Activated naive CD4-positive, alpha-beta T cell treated with anti-CD3 and anti-CD28 coated beads, Interleukin-2, amount 50 U/mL, for 24 hours (primary cell): ENCODE results near the gene ARL6.

Source experiments
- H3K27ac Mint-ChIP-seq: one replicate; pipeline ENCODE4 v1.8.0; 2021; ENCODE audit warnings: mild to moderate bottlenecking, mixed read lengths
- H3K27me3 Mint-ChIP-seq: one replicate; pipeline ENCODE4 v1.8.0; 2021; ENCODE audit warnings: mixed read lengths
- H3K36me3 Mint-ChIP-seq: one replicate; pipeline ENCODE4 v1.8.0; 2021; ENCODE audit warnings: mixed read lengths
- H3K4me1 Mint-ChIP-seq: one replicate; pipeline ENCODE4 v1.8.0; 2021; ENCODE audit warnings: mixed read lengths
- H3K4me3 Mint-ChIP-seq: one replicate; pipeline ENCODE4 v1.8.0; 2021; ENCODE audit warnings: mild to moderate bottlenecking, mixed read lengths
- H3K9me3 Mint-ChIP-seq: one replicate; pipeline ENCODE4 v1.8.0; 2021; ENCODE audit warnings: mixed read lengths

Gene ARL6, protein sequence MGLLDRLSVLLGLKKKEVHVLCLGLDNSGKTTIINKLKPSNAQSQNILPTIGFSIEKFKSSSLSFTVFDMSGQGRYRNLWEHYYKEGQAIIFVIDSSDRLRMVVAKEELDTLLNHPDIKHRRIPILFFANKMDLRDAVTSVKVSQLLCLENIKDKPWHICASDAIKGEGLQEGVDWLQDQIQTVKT

DNA sequence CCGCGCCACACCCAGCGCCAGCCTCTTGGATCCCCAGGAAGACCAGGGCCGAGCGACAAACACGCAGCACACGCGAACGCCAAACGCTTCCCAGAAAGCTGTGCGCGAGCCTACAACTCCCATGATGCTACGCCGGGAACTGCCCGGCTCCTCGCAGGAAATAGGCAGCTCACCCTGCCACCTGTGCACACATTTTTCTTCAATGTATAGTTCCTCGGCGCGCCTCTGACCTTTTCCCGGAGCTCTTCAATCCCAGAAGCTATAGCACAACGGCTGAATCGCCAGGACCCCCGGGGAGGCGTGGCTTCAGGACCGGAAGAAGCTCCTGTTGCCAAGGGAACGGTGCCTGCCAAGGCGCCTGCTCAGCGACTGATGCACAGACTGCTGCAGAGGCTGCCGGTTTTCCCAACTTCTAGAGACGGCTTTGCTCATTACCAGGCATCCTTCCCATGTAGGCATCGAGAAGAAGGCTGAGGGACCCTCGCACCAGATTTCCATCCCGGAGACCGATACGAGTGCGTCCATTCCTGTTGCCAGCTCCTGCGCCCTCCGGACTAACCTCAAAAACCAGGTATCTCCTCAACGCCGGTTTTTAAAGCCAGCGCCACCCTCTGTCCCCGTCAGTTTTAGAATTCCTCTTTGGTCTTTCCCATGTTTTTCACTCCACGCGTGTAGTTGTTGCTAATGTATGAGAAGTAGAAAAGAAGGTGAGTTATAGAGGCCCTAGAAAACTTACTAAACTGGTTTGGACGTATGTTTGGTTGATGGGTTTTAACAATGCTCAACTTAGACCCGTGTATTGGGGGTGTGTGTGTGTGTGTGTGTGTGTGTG is at the start of gene ARL6:
ARL6 (plus strand) TSS at position 352 of the 832 bp plus-strand sequence. CDS start 3,350 bp downstream, outside the sequence.
- H3K27me3 Mint-ChIP-seq: no peaks in the 10 kb centered on the region
- H3K4me3 Mint-ChIP-seq: peak within 1 kb of the TSS; percentile 99
- H3K4me1 Mint-ChIP-seq: peaks cover 27% of the 10 kb centered on the region
- no peaks in the 10 kb centered on the region for H3K9me3 Mint-ChIP-seq
- H3K36me3 Mint-ChIP-seq: peaks cover 4% of the 10 kb centered on the region
- peak within 1 kb of the TSS; percentile 95 for H3K27ac Mint-ChIP-seq

DNA sequence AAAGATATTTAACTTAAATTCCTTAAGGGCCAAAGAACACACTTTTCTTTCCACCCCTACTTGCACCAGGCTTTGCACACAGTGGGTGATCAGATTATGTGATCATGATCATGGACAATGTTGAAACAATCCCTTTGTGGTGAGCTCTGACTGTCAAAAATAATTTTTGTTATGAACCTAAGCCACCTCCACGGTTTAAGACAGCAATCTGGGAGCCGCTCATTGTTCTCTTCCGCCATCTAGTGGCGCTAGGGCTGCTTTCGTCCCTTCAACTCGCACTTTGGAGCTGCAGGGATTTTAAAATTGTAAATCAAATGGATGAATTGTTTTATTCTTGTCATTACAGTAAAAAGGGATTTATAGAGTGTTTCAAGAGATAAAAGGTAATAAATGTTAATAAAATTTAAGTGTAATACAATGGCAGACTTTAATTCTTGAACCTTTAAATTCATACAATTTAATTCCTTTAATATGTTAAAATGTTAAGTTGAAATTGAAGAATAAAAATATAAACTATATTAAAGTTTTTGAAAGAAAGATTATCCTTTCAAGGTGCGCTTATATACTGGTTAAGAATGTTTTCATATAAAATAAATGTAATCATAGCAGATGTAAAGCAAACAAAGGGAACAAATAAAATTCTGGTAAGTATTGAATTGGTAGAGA is 45.3 kb upstream of the ARL6 start:
- no peaks in the 10 kb centered on the region for H3K9me3 Mint-ChIP-seq
- no peaks in the 10 kb centered on the region for H3K36me3 Mint-ChIP-seq
- H3K27ac Mint-ChIP-seq: no peak overlapping the region
- peaks cover 3% of the 10 kb centered on the region for H3K27me3 Mint-ChIP-seq
- H3K4me1 Mint-ChIP-seq: no peaks in the 10 kb centered on the region
- no peak overlapping the region for H3K4me3 Mint-ChIP-seq

DNA sequence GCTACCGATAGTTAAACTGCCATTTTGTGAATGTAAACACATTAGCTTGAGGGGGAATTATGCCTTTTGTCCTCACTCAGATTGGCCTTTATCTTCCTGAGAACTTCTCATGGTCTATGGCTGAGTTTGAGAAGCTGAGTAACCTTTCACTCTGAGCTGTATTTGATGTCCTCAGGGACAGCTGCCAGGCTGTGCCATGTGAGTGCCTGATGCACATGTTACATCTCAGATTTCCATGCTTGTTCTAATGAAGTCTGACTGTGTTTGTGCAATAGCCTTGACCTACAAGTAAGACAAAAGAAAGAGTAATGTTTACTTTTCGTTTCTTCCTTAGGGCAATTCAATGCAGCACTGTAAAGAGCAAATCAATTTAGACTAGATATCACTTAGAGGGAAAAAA is 44.1 kb upstream of the ARL6 start:
- H3K36me3 Mint-ChIP-seq: no peaks in the 10 kb centered on the region
- H3K4me3 Mint-ChIP-seq: no peak overlapping the region
- H3K4me1 Mint-ChIP-seq: no peaks in the 10 kb centered on the region
- H3K9me3 Mint-ChIP-seq: no peaks in the 10 kb centered on the region
- H3K27me3 Mint-ChIP-seq: peaks cover 3% of the 10 kb centered on the region
- H3K27ac Mint-ChIP-seq: no peak overlapping the region

DNA sequence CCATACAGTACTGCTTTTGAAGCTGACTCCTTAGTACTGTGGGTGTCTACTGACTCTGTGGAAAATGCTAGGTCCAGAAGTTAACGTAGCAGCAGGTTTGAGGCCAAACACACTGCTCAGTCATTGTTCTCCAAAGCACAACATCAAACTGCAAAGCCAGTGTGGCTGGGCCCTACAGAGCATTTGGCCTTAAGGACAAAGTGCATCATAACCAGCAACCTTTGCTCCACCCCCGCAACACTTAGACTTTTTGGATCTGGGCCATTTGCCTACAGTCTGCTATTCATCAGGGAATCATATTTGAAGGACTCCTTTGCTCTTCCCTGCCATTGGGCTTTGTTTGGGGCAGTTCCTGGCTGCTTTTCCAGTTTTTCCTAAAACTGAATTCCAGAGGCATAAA is 43.1 kb upstream of the ARL6 start:
- Mint-ChIP-seq H3K27ac (no peak overlapping the region), H3K9me3 (no peaks in the 10 kb centered on the region), H3K4me1 (no peaks in the 10 kb centered on the region), H3K27me3 (no peaks in the 10 kb centered on the region), H3K36me3 (no peaks in the 10 kb centered on the region), H3K4me3 (no peak overlapping the region)

DNA sequence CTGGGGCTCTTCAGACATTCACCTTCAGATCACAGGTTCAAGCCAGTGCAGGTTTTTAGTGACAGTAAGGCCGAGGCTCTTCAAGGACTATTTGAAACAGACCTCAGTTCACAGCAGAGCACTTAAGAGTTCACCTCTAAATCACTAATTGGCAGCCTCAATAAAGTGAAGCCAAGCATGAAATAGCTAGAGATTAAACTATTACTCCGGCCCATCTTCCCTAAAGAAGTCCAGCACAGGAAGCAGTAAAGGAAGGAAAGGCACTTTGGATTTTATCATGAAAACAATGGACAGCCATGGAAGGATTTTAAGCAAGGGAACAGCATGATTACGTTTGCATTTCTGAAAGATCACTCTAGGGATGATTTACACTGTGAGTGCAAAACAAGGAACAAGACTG is 27.6 kb upstream of the ARL6 start:
- no peaks in the 10 kb centered on the region for H3K9me3 Mint-ChIP-seq

DNA sequence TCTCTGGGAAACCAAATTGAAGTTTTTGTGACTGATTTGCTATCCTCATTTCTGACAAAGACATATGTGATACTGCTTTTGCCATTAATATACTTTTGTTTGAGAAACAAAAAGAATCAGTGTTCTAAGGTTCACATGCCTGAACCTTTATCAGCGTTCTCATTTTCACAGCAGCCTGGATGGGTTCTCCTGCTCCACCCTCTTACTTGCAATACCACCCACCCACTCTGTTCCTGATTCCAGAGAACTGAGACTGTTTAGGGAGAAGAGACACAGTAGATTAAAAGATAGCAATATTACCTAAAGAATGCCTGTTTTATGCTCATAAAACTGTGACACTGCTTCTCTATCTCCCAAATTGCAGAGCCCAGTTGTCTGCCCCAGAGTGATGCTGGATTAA is 25.8 kb upstream of the ARL6 start:
- no peak overlapping the region for H3K4me3 Mint-ChIP-seq
- peaks cover 7% of the 10 kb centered on the region for H3K27me3 Mint-ChIP-seq
- H3K36me3 Mint-ChIP-seq: no peaks in the 10 kb centered on the region
- H3K27ac Mint-ChIP-seq: no peak overlapping the region
- H3K9me3 Mint-ChIP-seq: no peaks in the 10 kb centered on the region
- H3K4me1 Mint-ChIP-seq: no peaks in the 10 kb centered on the region

More for the DNA sequence above, 27.6 kb upstream of the ARL6 start:
- Mint-ChIP-seq H3K27ac (no peak overlapping the region), H3K27me3 (peaks cover 7% of the 10 kb centered on the region), H3K4me3 (no peak overlapping the region), H3K36me3 (no peaks in the 10 kb centered on the region), H3K4me1 (no peaks in the 10 kb centered on the region)

DNA sequence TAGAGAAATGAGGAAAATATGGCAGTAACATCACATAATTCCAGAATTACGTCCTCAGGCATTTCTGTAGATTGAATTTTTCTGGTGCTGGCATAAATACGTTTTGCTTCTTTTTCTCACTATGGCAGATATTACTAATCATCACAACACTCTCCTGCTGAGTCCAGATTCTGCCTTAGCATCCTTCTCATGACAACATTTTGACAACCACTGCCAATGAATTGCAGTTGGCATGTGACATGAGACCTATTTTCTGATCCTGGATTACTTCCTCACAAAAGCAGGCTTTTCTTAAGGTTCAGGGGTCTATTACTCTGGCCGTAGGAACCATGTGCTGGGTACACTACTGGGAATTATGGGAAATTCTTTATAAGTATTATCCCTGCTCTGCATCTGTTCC is 22.5 kb upstream of the ARL6 start:
- Mint-ChIP-seq H3K4me3 (no peak overlapping the region), H3K27me3 (peaks cover 8% of the 10 kb centered on the region), H3K36me3 (no peaks in the 10 kb centered on the region), H3K27ac (no peak overlapping the region), H3K9me3 (no peaks in the 10 kb centered on the region), H3K4me1 (no peaks in the 10 kb centered on the region)

DNA sequence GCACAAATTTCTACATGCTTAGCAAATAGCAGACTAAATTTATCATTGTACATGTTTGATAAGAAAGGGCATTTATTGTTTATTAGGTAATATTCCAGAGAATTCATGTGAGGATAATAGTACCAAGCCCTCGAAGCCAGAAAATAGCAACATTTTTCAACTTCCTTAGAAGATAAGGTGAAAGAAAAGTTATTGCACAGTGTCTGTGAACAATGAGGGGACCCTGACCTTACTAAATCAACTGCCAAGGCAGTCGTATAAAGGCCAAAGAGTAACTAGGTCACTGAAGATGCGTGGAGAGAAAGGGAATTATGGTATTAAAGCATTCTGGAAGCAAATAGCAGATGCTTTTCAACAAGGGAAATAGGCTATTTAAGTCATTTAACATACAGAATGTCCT is 20.3 kb upstream of the ARL6 start:
- no peak overlapping the region for H3K27ac Mint-ChIP-seq
- H3K9me3 Mint-ChIP-seq: no peaks in the 10 kb centered on the region
- no peak overlapping the region for H3K4me3 Mint-ChIP-seq

DNA sequence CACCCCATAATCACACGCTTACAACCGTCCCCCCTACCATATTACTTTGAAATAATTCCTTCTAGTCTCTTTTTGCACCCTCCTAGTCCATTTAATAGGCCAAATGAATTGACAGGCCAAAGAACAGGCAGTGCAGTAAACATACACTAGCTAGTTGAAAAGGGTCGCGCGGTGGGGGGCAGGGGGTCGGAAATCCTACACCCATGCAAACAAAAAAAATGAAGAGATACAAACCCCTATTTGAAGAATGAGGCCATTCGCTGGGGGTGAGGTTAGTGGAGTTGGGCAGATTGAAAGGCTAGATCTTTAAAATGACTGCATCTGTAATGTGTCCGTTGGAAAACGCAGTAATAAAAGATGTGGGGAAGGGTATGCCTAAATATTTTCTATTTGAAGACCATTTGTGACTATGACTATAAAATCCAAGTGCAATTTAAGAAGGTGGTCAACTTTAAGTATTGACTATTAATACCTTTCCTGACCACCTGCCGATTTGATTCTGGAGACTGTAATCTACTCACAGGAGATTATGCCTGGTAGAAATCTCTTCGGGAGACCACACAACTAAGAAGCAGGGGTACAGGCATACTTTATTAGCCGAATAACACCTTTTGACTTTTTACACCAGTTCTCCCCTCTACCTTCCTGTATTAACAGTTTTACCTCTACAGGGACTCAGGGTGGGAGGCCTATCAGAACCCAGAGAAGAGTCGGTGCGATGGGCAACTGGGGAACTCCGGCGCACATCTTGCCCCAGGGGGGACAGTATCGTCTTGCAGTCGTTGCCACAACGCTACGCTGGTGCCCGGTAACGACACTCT is 762 bp upstream of the ARL6 start:
- peak overlapping the region; percentile 95 for H3K27ac Mint-ChIP-seq
- no peaks in the 10 kb centered on the region for H3K36me3 Mint-ChIP-seq
- no peaks in the 10 kb centered on the region for H3K9me3 Mint-ChIP-seq

More for the DNA sequence above, 20.3 kb upstream of the ARL6 start:
- Mint-ChIP-seq H3K36me3 (no peaks in the 10 kb centered on the region), H3K4me1 (no peaks in the 10 kb centered on the region), H3K27me3 (peaks cover 10% of the 10 kb centered on the region)

DNA sequence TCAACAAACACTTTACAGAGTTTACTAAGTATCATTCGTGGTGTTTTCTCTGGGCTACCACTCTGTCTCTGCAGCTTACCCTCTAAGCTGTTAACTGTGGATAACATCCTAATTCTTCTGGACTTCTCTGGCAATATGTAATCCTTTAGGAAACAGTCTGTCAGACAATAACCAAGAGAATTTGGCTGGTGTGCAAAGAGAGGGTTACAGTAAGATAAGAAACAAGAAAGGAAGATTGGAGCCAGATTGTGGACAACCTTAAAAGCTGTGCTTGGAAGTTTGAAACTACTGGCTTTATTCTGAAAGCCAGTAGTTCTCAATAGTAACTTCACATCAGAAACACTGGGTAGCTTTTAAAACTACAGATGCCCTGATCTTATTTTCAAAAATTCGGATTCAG is 778 bp downstream of the ARL6 start:
- no peaks in the 10 kb centered on the region for H3K9me3 Mint-ChIP-seq
- H3K27ac Mint-ChIP-seq: peak overlapping the region; percentile 51

More for the DNA sequence above, 762 bp upstream of the ARL6 start:
- Mint-ChIP-seq H3K4me1 (peaks cover 27% of the 10 kb centered on the region), H3K4me3 (peak overlapping the region; percentile 99), H3K27me3 (no peaks in the 10 kb centered on the region)

DNA sequence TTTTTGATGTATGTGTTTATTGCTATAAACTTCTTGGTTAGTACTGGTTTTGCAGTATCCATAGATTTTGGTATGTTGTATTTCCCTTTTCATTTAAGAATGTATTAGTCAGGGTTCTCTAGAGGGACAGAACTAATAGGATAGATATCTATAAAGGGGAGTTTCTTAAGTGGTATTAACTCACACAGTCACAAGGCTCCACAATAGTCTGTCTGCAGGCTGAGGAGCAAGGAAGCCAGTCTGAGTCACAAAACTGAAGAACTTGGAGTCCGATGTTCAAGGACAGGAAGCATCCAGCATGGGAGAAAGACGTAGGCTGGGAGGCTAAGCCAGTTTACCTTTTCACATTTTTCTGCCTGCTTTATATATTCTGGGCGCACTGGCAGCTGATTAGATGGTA is 8.4 kb downstream of the ARL6 start:
- H3K36me3 Mint-ChIP-seq: peaks cover 35% of the 10 kb centered on the region
- no peaks in the 10 kb centered on the region for H3K27me3 Mint-ChIP-seq
- peaks cover 3% of the 10 kb centered on the region for H3K4me1 Mint-ChIP-seq
- no peaks in the 10 kb centered on the region for H3K9me3 Mint-ChIP-seq
- H3K27ac Mint-ChIP-seq: no peak overlapping the region
- H3K4me3 Mint-ChIP-seq: no peak overlapping the region

More for the DNA sequence above, 778 bp downstream of the ARL6 start:
- peaks cover 9% of the 10 kb centered on the region for H3K36me3 Mint-ChIP-seq
- H3K4me1 Mint-ChIP-seq: peaks cover 28% of the 10 kb centered on the region
- no peaks in the 10 kb centered on the region for H3K27me3 Mint-ChIP-seq
- peak overlapping the region; percentile 99 for H3K4me3 Mint-ChIP-seq

DNA sequence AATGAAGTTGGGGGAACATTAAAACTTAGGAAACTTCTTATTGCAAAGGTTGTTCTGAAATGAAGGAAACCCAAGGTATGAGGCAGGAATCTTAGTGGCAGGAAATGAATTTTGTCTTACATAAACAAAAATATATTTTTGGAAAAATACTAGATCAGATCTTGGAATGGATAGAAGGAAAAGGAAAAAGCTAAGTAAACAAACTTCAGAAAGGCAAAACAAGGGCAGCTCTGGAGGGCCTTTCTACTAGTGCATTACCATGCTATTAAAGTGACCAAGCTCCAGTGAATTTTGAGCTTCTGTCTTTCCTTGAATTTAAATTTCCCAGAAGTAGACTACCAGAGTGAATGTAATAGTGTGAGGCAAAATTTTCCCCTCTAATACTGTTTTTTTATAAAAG is 13.6 kb downstream of the ARL6 start:
- H3K9me3 Mint-ChIP-seq: no peaks in the 10 kb centered on the region

DNA sequence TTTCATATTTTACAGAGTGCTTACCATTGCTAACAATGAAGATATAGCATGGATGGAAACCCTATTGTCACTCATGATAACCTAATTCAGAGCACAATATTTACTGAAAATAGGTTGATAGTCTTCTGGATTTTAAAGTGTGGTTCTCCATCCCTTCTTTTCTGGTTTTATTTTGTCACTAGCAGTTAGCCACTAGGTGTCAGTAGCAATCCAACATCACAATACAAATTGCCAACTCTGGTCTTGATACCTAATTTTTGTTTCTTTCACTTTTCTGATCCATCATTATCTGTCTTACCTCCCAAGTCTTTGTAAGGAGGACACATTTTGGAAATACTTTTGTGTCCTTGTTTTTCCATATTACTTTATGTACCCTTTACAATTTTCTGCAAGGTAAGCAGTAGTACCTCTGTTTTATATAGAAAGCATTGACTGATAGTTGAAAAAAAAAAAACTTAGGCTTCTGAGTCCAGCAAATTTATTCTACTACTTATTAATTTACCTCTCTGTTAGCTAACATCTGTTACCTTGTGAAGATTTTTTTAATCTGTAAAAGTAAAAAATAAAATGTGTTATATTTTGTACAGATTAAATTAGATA is 29.0 kb downstream of the ARL6 start:
- no peaks in the 10 kb centered on the region for H3K27me3 Mint-ChIP-seq
- no peaks in the 10 kb centered on the region for H3K9me3 Mint-ChIP-seq
- no peak overlapping the region for H3K27ac Mint-ChIP-seq
- H3K4me3 Mint-ChIP-seq: no peak overlapping the region
- H3K4me1 Mint-ChIP-seq: no peaks in the 10 kb centered on the region
- H3K36me3 Mint-ChIP-seq: no peaks in the 10 kb centered on the region

More for the DNA sequence above, 13.6 kb downstream of the ARL6 start:
- Mint-ChIP-seq H3K27ac (no peak overlapping the region), H3K27me3 (no peaks in the 10 kb centered on the region), H3K4me1 (no peaks in the 10 kb centered on the region), H3K4me3 (no peak overlapping the region), H3K36me3 (peaks cover 16% of the 10 kb centered on the region)

DNA sequence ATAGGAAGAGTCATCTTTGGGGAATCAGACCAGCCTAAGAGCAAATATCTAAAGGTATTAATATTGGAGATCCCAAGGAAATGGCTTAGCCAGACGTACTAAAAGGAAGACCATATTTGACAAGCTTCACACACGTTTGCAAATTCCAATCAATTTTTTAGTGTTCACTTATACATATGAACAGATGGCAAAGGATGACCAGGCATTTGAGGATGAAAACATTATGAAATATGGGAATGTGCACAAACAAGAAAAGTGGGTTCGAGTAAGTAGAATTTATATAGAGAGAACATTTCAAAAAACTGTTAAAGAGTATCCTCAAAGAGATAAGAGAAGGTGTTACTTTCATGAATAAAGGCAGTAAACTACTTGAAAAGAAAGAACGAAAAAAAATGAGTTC is 31.4 kb downstream of the ARL6 start:
- Mint-ChIP-seq H3K4me1 (no peaks in the 10 kb centered on the region), H3K36me3 (no peaks in the 10 kb centered on the region), H3K4me3 (no peak overlapping the region), H3K9me3 (no peaks in the 10 kb centered on the region), H3K27me3 (no peaks in the 10 kb centered on the region), H3K27ac (no peak overlapping the region)

DNA sequence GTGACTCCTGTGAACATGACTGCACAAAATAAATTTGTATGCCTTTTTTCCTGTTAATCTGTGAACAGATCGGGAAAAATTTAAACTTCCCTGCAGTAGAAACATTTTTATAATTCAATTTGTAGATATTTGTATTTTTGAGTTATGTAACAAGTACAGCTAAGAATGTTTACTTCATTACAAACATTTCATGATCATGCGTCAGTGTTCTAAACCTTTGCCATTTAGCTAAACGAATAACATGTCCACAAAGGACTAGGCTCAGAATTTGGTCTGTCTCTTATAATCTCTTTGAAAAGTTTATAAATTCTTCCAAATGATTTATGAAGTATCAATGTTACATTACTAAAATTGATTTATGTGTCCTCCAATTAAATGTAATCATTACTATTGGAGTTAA is 39.9 kb downstream of the ARL6 start:
- H3K4me1 Mint-ChIP-seq: no peaks in the 10 kb centered on the region
- no peaks in the 10 kb centered on the region for H3K27me3 Mint-ChIP-seq
- no peaks in the 10 kb centered on the region for H3K9me3 Mint-ChIP-seq
- H3K36me3 Mint-ChIP-seq: no peaks in the 10 kb centered on the region
- H3K4me3 Mint-ChIP-seq: no peak overlapping the region
- H3K27ac Mint-ChIP-seq: no peak overlapping the region
